Neutrophil (primary cell): ENCODE data around the gene TRIM24.

ENCODE experiments used
- H3K27ac ChIP-seq: fragments of 200-600 bp; sonication (generic); 2 replicates; pipeline ENCODE4 v1.5.1; 2016; ENCODE audit warnings: mild to moderate bottlenecking, moderate library complexity
- H3K27me3 ChIP-seq: fragments of 200-600 bp; sonication (generic); 2 replicates; pipeline ENCODE4 v1.6.0; 2016; ENCODE audit warnings: mild to moderate bottlenecking
- H3K36me3 ChIP-seq: fragments of 200-600 bp; sonication (generic); 2 replicates; pipeline ENCODE4 v1.5.1; 2017
- H3K4me1 ChIP-seq, 2 experiments: fragments of 200-600 bp in 1 of 2; sonication (generic) in 1 of 2; 1 replicate in 1 of 2; 2 replicates in 1 of 2; pipeline versions ENCODE4 v1.5.1 to v1.6.1; 2013 to 2016; ENCODE audit warnings: low read depth in 1 of 2, low read length in 1 of 2, mild to moderate bottlenecking in 1 of 2, moderate library complexity in 1 of 2; ENCODE audit not compliant: control insufficient read depth in 1 of 2, insufficient read depth in 1 of 2
- H3K4me3 ChIP-seq, 2 experiments: fragments of 200-600 bp in 1 of 2; sonication (generic) in 1 of 2; 1 replicate in 1 of 2; 2 replicates in 1 of 2; pipeline ENCODE4 v1.5.1; 2013 to 2016; ENCODE audit warnings: low read depth in 1 of 2, low read length in 1 of 2, mild to moderate bottlenecking in 1 of 2, moderate library complexity in 1 of 2
- H3K9me3 ChIP-seq: fragments of 200-600 bp; sonication (generic); 2 replicates; pipeline ENCODE4 v1.5.1; 2016
- TF ChIP-seq, protein P1 (sequence below): fragments of 200-600 bp; sonication (generic); IDR thresholded peaks from 2 replicates; pipeline ENCODE4 v1.5.1; 2016; ENCODE audit warnings: antibody characterized with exemption

The TRIM24 gene

GRCh38 chr7:138632826-138633602 is 173.0 kb downstream of the TRIM24 start:
- Histone ChIP-seq H3K27ac (no peak overlapping the region), H3K9me3 (no peaks in the 10 kb centered on the region), H3K4me1 (no peaks in the 10 kb centered on the region), H3K36me3 (no peaks in the 10 kb centered on the region), H3K27me3 (no peaks in the 10 kb centered on the region), H3K4me3 (no peak overlapping the region)
- TF ChIP-seq, protein P1, sequence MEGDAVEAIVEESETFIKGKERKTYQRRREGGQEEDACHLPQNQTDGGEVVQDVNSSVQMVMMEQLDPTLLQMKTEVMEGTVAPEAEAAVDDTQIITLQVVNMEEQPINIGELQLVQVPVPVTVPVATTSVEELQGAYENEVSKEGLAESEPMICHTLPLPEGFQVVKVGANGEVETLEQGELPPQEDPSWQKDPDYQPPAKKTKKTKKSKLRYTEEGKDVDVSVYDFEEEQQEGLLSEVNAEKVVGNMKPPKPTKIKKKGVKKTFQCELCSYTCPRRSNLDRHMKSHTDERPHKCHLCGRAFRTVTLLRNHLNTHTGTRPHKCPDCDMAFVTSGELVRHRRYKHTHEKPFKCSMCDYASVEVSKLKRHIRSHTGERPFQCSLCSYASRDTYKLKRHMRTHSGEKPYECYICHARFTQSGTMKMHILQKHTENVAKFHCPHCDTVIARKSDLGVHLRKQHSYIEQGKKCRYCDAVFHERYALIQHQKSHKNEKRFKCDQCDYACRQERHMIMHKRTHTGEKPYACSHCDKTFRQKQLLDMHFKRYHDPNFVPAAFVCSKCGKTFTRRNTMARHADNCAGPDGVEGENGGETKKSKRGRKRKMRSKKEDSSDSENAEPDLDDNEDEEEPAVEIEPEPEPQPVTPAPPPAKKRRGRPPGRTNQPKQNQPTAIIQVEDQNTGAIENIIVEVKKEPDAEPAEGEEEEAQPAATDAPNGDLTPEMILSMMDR: no peak
